Tongue (tissue), 2 donors: Measurements from ENCODE around the gene TMEM47. TPM values are rescaled to one million over a fixed set of nuclear protein-coding genes. Genes with fewer than 3 reads are reported as not detected.

Experiments used
- DNase-seq: peaks from one replicate; pipeline ENCODE4 v3.0.0-alpha.2; 2015
- total RNA-seq: library from RNA; depleted of rRNA; stranded (reverse); fragments of >200 nt; gene quantifications from one replicate; pipeline ENCODE4 v1.2.3, GENCODE V29; 2014

The TMEM47 gene
- total RNA-seq, 1 donor from 2014 or later: 108 TPM

GRCh38 chrX:34585561-34585960 is 71.5 kb downstream of the TMEM47 start:
- peak; percentile 17 for DNase-seq

- DNase-seq: no peak
These were observed 72.3 kb downstream of the TMEM47 start for GRCh38 chrX:34584781-34585180.

GRCh38 chrX:34580069-34580468 is 77.0 kb downstream of the TMEM47 start:
- no peak for DNase-seq

- DNase-seq: peak; percentile 72
These were observed 78.8 kb downstream of the TMEM47 start for GRCh38 chrX:34578237-34578636.
